Hepatocyte (in vitro differentiated cells): ENCODE results near the gene DMBX1. TPM values are rescaled to one million over a fixed set of nuclear protein-coding genes. Genes with fewer than 3 reads are reported as not detected.

ENCODE experiments used
- DNase-seq: peaks from one replicate; pipeline ENCODE4 v3.0.0-alpha.2; 2016; ENCODE audit warnings: low spot score
- H2AFZ ChIP-seq: fragments of 200-600 bp; sonication (generic); 2 replicates; pipeline ENCODE4 v1.6.0; 2016; ENCODE audit warnings: antibody characterized with exemption, mild to moderate bottlenecking
- H3K27ac ChIP-seq: fragments of 200-600 bp; sonication (generic); 2 replicates; pipeline ENCODE4 v1.5.1; 2016; ENCODE audit warnings: mild to moderate bottlenecking
- H3K27me3 ChIP-seq: fragments of 200-600 bp; sonication (generic); 2 replicates; pipeline ENCODE4 v1.6.1; 2016
- H3K36me3 ChIP-seq: fragments of 200-600 bp; sonication (generic); replicated peaks from 2 replicates; pipeline ENCODE4 v1.5.1; 2016; ENCODE audit warnings: low read depth; ENCODE audit not compliant: insufficient read depth
- H3K4me1 ChIP-seq: fragments of 200-600 bp; sonication (generic); 2 replicates; pipeline ENCODE4 v1.5.1; 2016; ENCODE audit warnings: mild to moderate bottlenecking, moderate library complexity; ENCODE audit not compliant: insufficient read depth
- H3K4me2 ChIP-seq: fragments of 200-600 bp; sonication (generic); 2 replicates; pipeline ENCODE4 v1.6.0; 2016
- H3K4me3 ChIP-seq: fragments of 200-600 bp; sonication (generic); 2 replicates; pipeline ENCODE4 v1.5.1; 2016; ENCODE audit warnings: mild to moderate bottlenecking
- H3K79me2 ChIP-seq: fragments of 200-600 bp; sonication (generic); 2 replicates; pipeline ENCODE4 v1.6.0; 2017; ENCODE audit warnings: mild to moderate bottlenecking
- H3K9me2 ChIP-seq: fragments of 200-600 bp; sonication (generic); replicated peaks from 2 replicates; pipeline ENCODE4 v1.6.0; 2017; ENCODE audit warnings: mild to moderate bottlenecking; ENCODE audit not compliant: insufficient read depth
- H3K9me3 ChIP-seq: fragments of 200-600 bp; sonication (generic); 2 replicates; pipeline ENCODE4 v1.5.1; 2016; ENCODE audit warnings: low read depth, mild to moderate bottlenecking
- H4K20me1 ChIP-seq: fragments of 200-600 bp; sonication (generic); 2 replicates; pipeline ENCODE4 v1.6.0; 2016; ENCODE audit warnings: mild to moderate bottlenecking; ENCODE audit not compliant: insufficient read depth, poor library complexity, severe bottlenecking
- EZH2 ChIP-seq: fragments of 200-600 bp; sonication (generic); IDR thresholded peaks from 2 replicates; pipeline ENCODE4 v1.6.1; 2016; ENCODE audit warnings: antibody characterized with exemption, mild to moderate bottlenecking, borderline replicate concordance
- EZH2phosphoT487 ChIP-seq: fragments of 200-600 bp; sonication (generic); IDR thresholded peaks from one replicate; pipeline ENCODE4 v1.6.1; 2018; ENCODE audit warnings: antibody characterized with exemption, mild to moderate bottlenecking, low read depth, moderate library complexity; ENCODE audit not compliant: unreplicated experiment, severe bottlenecking
- WGBS: methylation state at CpG from one replicate; pipeline ENCODE4 v1.1.6; 2016; ENCODE audit warnings: low lambda C conversion rate; ENCODE audit errors: missing lambda C conversion rate; 5-methylcytosine and 5-hydroxymethylcytosine counted together
- polyA plus RNA-seq: library from polyadenylated mRNA; unstranded; fragments of >200 nt; fragmentation: Nextera tagmentation; extraction: Ambion mirVana; gene quantifications from 2 replicates; pipeline ENCODE4 v1.2.1, GENCODE V29; 2016
- total RNA-seq: library from RNA; depleted of rRNA; stranded (reverse); fragments of >200 nt; gene quantifications from 2 replicates; pipeline ENCODE4 v1.2.3, GENCODE V29; 2014
- TF ChIP-seq, protein P1 (sequence below): fragments of 200-600 bp; sonication (generic); IDR thresholded peaks from 2 replicates; pipeline ENCODE4 v1.5.1; 2016; ENCODE audit warnings: antibody characterized with exemption, mild to moderate bottlenecking; ENCODE audit not compliant: poor library complexity

DMBX1 gene
- total and polyA plus RNA-seq, 2 experiments from 2014 or later: not detected

DNA sequence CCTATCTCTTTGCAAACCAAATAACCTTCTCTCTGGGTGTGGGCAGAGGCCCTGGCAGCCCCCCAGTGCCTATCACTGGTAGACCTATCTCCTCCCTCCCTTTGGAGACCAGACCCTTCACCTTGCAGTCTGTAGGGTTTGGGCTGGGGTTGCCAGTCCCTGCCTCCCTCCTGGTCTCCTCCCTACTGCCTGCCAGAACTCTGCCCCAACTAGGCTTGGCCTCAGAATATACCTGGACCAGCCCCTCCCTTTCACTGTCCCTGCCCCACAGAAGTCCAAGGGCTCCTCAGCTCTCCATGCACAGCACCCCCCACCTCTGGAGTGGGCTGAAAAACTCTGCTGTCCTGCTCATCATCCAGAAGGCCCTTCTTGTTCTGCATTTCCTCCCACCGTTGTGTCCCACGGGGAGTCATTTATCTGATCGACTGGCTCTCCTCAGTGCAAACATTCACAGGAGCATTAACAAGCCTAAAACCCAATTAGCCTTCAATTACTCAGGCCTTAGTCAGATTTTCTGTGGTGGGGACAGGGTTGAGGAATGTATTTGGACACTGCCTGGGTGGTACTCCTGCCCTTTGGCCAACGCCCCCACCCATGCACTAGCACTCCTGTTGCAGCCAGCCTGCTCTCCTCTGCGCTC, 27.7 kb upstream of the DMBX1 start:
- Histone ChIP-seq H4K20me1 (no peaks in the 10 kb centered on the region), H3K27ac (no peak overlapping the region), H3K4me2 (no peak overlapping the region), H3K9me2 (no peaks in the 10 kb centered on the region), H3K9me3 (no peaks in the 10 kb centered on the region), H3K4me1 (peaks cover 3% of the 10 kb centered on the region), H3K79me2 (no peaks in the 10 kb centered on the region), H2AFZ (no peak overlapping the region), H3K4me3 (no peak overlapping the region), H3K27me3 (peaks cover 81% of the 10 kb centered on the region), H3K36me3 (no peaks in the 10 kb centered on the region)
- TF ChIP-seq, protein P1, sequence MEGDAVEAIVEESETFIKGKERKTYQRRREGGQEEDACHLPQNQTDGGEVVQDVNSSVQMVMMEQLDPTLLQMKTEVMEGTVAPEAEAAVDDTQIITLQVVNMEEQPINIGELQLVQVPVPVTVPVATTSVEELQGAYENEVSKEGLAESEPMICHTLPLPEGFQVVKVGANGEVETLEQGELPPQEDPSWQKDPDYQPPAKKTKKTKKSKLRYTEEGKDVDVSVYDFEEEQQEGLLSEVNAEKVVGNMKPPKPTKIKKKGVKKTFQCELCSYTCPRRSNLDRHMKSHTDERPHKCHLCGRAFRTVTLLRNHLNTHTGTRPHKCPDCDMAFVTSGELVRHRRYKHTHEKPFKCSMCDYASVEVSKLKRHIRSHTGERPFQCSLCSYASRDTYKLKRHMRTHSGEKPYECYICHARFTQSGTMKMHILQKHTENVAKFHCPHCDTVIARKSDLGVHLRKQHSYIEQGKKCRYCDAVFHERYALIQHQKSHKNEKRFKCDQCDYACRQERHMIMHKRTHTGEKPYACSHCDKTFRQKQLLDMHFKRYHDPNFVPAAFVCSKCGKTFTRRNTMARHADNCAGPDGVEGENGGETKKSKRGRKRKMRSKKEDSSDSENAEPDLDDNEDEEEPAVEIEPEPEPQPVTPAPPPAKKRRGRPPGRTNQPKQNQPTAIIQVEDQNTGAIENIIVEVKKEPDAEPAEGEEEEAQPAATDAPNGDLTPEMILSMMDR: no peak
- TF ChIP-seq EZH2 (no peak), EZH2phosphoT487 (no peak)
- 27% methylated on average over 5 of the region's 5 CpGs for WGBS
- DNase-seq: no peak

DNA sequence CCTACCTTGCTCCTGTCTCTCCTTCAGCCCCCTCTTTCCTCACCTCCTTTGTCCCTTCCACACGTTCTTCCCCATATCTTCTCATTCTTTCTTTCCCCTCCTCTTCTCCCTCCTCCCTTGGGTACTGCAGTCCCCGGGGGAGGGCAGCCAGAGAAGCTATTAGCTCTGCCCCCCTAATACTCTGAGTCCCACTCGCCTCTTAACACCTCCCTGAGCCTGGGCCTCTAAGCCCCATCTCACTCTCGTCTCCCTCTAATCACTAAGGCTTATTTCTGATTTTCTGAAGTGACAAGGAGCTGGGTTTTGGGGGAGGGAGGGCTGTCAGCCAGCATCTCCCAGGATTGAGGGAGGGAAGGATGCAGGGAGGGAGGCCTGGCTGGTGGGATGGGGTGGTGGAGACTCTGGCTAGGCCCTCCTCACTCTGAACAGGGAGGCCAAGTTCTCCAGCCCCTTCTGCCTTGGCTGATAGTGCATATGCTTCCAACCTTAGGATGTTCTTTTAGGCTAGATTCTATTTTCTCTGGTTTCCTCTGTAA, 25.6 kb upstream of the DMBX1 start:
- WGBS: 47% methylated on average over 4 of the region's 4 CpGs
- TF ChIP-seq EZH2phosphoT487 (no peak), EZH2 (no peak)
- TF ChIP-seq, protein P1: no peak
- DNase-seq: no peak
- H3K27me3 ChIP-seq: peaks cover 88% of the 10 kb centered on the region
- H3K27ac ChIP-seq: no peak overlapping the region
- H3K4me1 ChIP-seq: peaks cover 7% of the 10 kb centered on the region
- no peak overlapping the region for H3K4me2 ChIP-seq
- no peaks in the 10 kb centered on the region for H3K9me3 ChIP-seq
- H3K79me2 ChIP-seq: no peaks in the 10 kb centered on the region
- no peaks in the 10 kb centered on the region for H3K9me2 ChIP-seq
- no peaks in the 10 kb centered on the region for H3K36me3 ChIP-seq
- no peaks in the 10 kb centered on the region for H4K20me1 ChIP-seq
- no peak overlapping the region for H2AFZ ChIP-seq
- H3K4me3 ChIP-seq: no peak overlapping the region

DNA sequence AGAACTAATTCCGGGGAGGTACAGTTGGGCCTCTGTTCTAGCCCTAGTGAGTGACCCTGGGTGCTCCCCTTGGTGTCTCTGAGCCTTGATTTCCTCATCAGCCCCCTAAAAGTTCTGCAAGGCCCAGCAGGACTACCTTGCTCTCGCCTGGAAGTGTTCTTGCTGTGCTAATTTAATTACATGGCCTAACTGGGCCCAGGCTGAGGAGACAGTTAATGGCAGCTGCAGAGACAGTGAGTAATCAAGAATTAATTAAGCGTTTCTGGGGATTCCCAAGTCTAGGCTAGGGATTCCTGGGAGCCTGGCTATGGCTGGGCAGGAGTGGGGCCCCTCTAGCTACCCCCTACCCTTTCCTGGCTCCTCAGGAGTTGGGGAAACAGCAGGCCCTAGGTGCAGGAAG, 24.7 kb upstream of the DMBX1 start:
- Histone ChIP-seq H3K36me3 (no peaks in the 10 kb centered on the region), H3K9me3 (no peaks in the 10 kb centered on the region), H3K4me2 (no peak overlapping the region), H3K4me1 (peaks cover 7% of the 10 kb centered on the region), H3K27ac (no peak overlapping the region), H2AFZ (no peak overlapping the region), H3K27me3 (peaks cover 88% of the 10 kb centered on the region), H3K9me2 (no peaks in the 10 kb centered on the region), H3K4me3 (no peak overlapping the region), H3K79me2 (no peaks in the 10 kb centered on the region), H4K20me1 (no peaks in the 10 kb centered on the region)
- DNase-seq: no peak
- WGBS: 81% methylated on average over 3 of the region's 3 CpGs
- TF ChIP-seq EZH2phosphoT487 (no peak), EZH2 (no peak)
- TF ChIP-seq, protein P1: no peak
